SK-N-SH treated with all-trans-retinoic acid at 6 μM for 48 hours (cell line): ENCODE results near the gene ZNF674.
"Not testable (repeated sequence)": the region's sequence is repeated elsewhere in the genome, so short reads cannot be mapped to it uniquely, and the experiment has no call there.

ENCODE experiments used
- ATAC-seq: fragments of 200-7000 bp; cut with Tn5 transposase; 3 replicates; pipeline ENCODE4 v1.9.1; 2020; ENCODE audit warnings: mild to moderate bottlenecking, moderate library complexity
- ARNTL ChIP-seq: fragments of 450-650 bp; formaldehyde crosslinking; IDR thresholded peaks from 2 replicates; pipeline ENCODE4 v1.5.0; 2020; ENCODE audit warnings: low read depth, mild to moderate bottlenecking, moderate library complexity, borderline replicate concordance
- BACH2 ChIP-seq: fragments of 250-450 bp; sonication (Bioruptor Pico); IDR thresholded peaks from 2 replicates; pipeline ENCODE4 v1.9.0; 2021; ENCODE audit warnings: mild to moderate bottlenecking, borderline replicate concordance
- CSDC2 ChIP-seq: fragments of 250-450 bp; sonication (Bioruptor Pico); IDR thresholded peaks from 2 replicates; pipeline ENCODE4 v1.5.0; 2020; ENCODE audit warnings: mild to moderate bottlenecking, moderate library complexity
- ESRRG ChIP-seq: fragments of 250-450 bp; sonication (Bioruptor Pico); IDR thresholded peaks from 2 replicates; pipeline ENCODE4 v1.6.1; 2021; ENCODE audit warnings: mild to moderate bottlenecking
- OSR1 ChIP-seq: fragments of 250-450 bp; sonication (Bioruptor Pico); IDR thresholded peaks from 2 replicates; pipeline ENCODE4 v1.8.0; 2022; ENCODE audit warnings: moderate library complexity, mild to moderate bottlenecking, inconsistent platforms
- PPARA ChIP-seq: fragments of 250-450 bp; sonication (Bioruptor Pico); IDR thresholded peaks from 2 replicates; pipeline ENCODE4 v1.5.0; 2020; ENCODE audit warnings: mild to moderate bottlenecking, borderline replicate concordance
- RARB ChIP-seq: fragments of 250-450 bp; sonication (Bioruptor Pico); IDR thresholded peaks from 2 replicates; pipeline ENCODE4 v1.8.0; 2021; ENCODE audit warnings: mild to moderate bottlenecking, moderate library complexity
- SNAI2 ChIP-seq: fragments of 250-450 bp; sonication (Bioruptor Pico); IDR thresholded peaks from 2 replicates; pipeline ENCODE4 v1.5.0; 2020; ENCODE audit warnings: mild to moderate bottlenecking, moderate library complexity
- TCF4 ChIP-seq: fragments of 250-450 bp; sonication (Bioruptor Pico); IDR thresholded peaks from 2 replicates; pipeline ENCODE4 v1.8.0; 2021; ENCODE audit warnings: mild to moderate bottlenecking, moderate library complexity, borderline replicate concordance
- TOX ChIP-seq: fragments of 250-450 bp; sonication (Bioruptor Pico); IDR thresholded peaks from 2 replicates; pipeline ENCODE4 v1.8.0; 2021; ENCODE audit warnings: mild to moderate bottlenecking, moderate library complexity, borderline replicate concordance
- ZC3H10 ChIP-seq: fragments of 250-450 bp; sonication (Bioruptor Pico); IDR thresholded peaks from 2 replicates; pipeline ENCODE4 v1.5.1; 2021; ENCODE audit warnings: mild to moderate bottlenecking, moderate library complexity
- ZFP3 ChIP-seq: fragments of 250-450 bp; sonication (Bioruptor Pico); IDR thresholded peaks from 2 replicates; pipeline ENCODE4 v1.5.0; 2020; ENCODE audit warnings: mild to moderate bottlenecking, moderate library complexity
- ZFP30 ChIP-seq: fragments of 450-650 bp; formaldehyde crosslinking; IDR thresholded peaks from 2 replicates; pipeline ENCODE4 v1.5.0; 2022; ENCODE audit warnings: mild to moderate bottlenecking, moderate library complexity
- ZNF565 ChIP-seq: fragments of 450-650 bp; formaldehyde crosslinking; conservative IDR thresholded peaks from 2 replicates; pipeline ENCODE4 v1.5.0; 2020; ENCODE audit warnings: low read depth, mild to moderate bottlenecking, moderate library complexity
- ZNF70 ChIP-seq: fragments of 450-650 bp; formaldehyde crosslinking; IDR thresholded peaks from 2 replicates; pipeline ENCODE4 v1.5.0; 2020; ENCODE audit warnings: mild to moderate bottlenecking, moderate library complexity
- TF ChIP-seq, protein P1 (sequence below): fragments of 250-450 bp; sonication (Bioruptor Pico); IDR thresholded peaks from 2 replicates; pipeline ENCODE4 v1.8.0; 2021; ENCODE audit warnings: low read depth, mild to moderate bottlenecking, moderate library complexity, borderline replicate concordance
- TF ChIP-seq, protein P2 (sequence below): fragments of 250-450 bp; sonication (Bioruptor Pico); IDR thresholded peaks from 2 replicates; pipeline ENCODE4 v1.5.1; 2021; ENCODE audit warnings: mild to moderate bottlenecking, moderate library complexity

The ZNF674 gene

DNA sequence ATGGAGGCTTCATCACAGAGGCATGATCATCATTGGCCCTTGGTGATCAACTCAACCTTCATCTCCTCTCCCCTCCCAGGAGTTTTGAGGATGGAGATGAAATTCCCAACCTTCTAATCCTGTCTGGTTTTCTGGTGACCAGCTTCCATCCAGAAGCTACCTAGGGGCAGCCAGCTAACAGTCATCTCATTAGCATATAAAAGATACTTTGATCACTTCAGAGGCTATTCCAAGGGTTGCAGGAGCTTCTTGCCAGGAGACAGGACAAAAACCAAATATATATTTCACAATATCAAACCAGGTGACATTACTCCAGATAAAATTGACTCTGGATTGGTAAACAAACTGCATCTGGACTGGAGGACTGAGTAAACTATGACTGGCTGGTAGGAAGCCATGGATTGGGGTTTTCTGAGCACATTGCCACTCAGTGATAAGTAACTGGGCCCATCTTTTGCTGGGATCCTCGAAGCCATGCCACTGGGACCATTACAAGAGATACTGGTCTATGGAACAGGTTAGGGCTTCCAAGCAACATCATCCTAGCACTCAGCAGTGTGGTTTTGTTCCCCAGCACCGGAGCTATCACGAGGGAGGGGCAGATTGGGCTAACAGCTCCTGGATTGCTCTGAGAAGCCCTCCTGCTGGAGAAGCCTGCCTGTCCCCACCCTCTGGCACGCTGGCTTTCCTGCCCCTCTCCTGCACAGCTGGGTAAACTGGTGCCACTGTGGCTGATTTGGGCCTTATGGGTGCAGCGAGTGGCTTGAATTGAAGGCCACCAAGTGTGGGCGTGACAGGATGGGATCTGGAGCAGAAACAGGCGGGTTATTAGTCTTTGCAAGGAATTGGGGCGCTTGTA lies 84.2 kb downstream of the ZNF674 start:
- not testable (repeated sequence) for ATAC-seq

DNA sequence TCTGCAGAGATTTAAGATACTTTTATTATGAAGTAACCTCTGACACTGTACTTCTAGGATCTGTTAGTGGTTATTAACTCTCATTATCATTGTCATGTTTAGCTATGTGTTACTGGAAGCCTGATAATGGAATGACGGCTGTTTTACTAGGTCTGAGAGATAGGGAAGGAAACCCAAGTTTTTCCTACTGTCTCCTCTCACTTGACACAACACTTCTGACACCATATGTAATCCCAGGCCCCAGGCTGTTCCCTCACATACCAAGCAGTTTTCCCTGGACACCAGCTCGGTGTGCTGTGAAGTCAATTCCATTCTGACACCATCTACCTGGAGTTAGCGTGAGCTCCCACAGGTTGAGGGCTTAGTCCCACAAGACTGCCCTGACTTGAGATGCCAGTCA lies 85.6 kb downstream of the ZNF674 start:
- ATAC-seq = no peak
- TF ChIP-seq ARNTL (CRISPR knock-in tag) (no peak), ZNF565 (CRISPR knock-in tag) (no peak), TCF4 (CRISPR knock-in tag) (no peak), ZFP30 (no peak), BACH2 (CRISPR knock-in tag) (no peak), SNAI2 (CRISPR knock-in tag) (no peak), CSDC2 (CRISPR knock-in tag) (no peak), RARB (CRISPR knock-in tag) (no peak), TOX (CRISPR knock-in tag) (no peak), ESRRG (CRISPR knock-in tag) (no peak), ZNF70 (CRISPR knock-in tag) (no peak), OSR1 (CRISPR knock-in tag) (no peak)
- TF ChIP-seq, protein P1, sequence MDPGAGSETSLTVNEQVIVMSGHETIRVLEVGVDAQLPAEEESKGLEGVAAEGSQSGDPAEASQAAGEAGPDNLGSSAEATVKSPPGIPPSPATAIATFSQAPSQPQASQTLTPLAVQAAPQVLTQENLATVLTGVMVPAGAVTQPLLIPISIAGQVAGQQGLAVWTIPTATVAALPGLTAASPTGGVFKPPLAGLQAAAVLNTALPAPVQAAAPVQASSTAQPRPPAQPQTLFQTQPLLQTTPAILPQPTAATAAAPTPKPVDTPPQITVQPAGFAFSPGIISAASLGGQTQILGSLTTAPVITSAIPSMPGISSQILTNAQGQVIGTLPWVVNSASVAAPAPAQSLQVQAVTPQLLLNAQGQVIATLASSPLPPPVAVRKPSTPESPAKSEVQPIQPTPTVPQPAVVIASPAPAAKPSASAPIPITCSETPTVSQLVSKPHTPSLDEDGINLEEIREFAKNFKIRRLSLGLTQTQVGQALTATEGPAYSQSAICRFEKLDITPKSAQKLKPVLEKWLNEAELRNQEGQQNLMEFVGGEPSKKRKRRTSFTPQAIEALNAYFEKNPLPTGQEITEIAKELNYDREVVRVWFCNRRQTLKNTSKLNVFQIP (CRISPR knock-in tag) = no peak
- TF ChIP-seq, protein P2, sequence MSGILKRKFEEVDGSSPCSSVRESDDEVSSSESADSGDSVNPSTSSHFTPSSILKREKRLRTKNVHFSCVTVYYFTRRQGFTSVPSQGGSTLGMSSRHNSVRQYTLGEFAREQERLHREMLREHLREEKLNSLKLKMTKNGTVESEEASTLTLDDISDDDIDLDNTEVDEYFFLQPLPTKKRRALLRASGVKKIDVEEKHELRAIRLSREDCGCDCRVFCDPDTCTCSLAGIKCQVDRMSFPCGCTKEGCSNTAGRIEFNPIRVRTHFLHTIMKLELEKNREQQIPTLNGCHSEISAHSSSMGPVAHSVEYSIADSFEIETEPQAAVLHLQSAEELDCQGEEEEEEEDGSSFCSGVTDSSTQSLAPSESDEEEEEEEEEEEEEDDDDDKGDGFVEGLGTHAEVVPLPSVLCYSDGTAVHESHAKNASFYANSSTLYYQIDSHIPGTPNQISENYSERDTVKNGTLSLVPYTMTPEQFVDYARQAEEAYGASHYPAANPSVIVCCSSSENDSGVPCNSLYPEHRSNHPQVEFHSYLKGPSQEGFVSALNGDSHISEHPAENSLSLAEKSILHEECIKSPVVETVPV (CRISPR knock-in tag) = no peak

DNA sequence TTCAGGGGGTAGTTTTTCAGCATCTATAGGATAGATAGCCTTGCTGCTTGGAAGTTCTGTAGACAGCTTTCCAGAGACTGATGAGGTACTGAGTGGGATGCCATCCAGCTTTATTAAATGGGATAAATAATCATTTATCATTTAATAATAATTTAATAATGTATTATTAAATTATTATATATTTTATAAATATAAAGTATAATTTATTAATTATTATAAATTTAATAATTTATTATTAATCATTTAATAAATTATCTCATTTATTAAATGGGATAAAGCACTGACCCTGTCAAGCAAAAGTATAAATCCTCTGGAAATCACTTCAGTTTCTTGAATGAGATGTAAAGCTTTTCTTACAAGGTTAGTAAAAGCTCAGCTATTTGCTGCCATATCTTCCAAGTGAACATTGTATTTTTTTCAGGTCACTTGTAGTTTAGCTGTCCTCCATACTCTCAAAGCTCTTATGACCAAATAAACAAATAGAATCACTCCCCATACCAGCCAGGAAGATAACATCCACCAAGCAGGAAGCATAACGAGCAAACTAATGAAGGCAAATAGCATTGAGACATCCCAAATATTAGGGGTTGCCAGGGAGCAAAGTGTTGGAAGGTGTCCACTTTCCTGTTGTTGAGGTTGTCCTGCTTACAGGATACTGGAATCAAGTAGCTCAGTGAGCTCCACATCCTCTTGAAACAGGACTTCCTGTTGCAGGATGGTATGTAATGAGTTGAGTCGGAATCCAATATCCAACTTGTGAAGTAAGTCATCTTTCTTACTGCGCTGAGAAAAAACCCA lies 88.9 kb downstream of the ZNF674 start:
- no peak for ATAC-seq
- TF ChIP-seq ARNTL (CRISPR knock-in tag) (no peak), ZFP3 (no peak), SNAI2 (CRISPR knock-in tag) (no peak), PPARA (CRISPR knock-in tag) (no peak), ZNF565 (CRISPR knock-in tag) (no peak), OSR1 (CRISPR knock-in tag) (no peak), ZC3H10 (CRISPR knock-in tag) (no peak)
- TF ChIP-seq, protein P1 (CRISPR knock-in tag) = no peak
